Fibroblast of pulmonary artery (primary cell): ENCODE data around the gene AHRR.

ENCODE experiments used
- DNase-seq: peaks from one replicate; pipeline ENCODE4 v3.0.0-alpha.2; 2010; ENCODE audit warnings: low read depth
- H3K4me3 ChIP-seq: replicated peaks from 2 replicates; pipeline ENCODE4 v1.5.1; 2011; ENCODE audit warnings: low read depth, mild to moderate bottlenecking, control low read depth, low read length, moderate library complexity
- TF ChIP-seq, protein P1 (sequence below): IDR thresholded peaks from 2 replicates; pipeline ENCODE4 v1.5.1; 2011; ENCODE audit warnings: mild to moderate bottlenecking, control low read depth, low read length, inconsistent platforms; ENCODE audit errors: missing control alignments

Gene AHRR

DNA sequence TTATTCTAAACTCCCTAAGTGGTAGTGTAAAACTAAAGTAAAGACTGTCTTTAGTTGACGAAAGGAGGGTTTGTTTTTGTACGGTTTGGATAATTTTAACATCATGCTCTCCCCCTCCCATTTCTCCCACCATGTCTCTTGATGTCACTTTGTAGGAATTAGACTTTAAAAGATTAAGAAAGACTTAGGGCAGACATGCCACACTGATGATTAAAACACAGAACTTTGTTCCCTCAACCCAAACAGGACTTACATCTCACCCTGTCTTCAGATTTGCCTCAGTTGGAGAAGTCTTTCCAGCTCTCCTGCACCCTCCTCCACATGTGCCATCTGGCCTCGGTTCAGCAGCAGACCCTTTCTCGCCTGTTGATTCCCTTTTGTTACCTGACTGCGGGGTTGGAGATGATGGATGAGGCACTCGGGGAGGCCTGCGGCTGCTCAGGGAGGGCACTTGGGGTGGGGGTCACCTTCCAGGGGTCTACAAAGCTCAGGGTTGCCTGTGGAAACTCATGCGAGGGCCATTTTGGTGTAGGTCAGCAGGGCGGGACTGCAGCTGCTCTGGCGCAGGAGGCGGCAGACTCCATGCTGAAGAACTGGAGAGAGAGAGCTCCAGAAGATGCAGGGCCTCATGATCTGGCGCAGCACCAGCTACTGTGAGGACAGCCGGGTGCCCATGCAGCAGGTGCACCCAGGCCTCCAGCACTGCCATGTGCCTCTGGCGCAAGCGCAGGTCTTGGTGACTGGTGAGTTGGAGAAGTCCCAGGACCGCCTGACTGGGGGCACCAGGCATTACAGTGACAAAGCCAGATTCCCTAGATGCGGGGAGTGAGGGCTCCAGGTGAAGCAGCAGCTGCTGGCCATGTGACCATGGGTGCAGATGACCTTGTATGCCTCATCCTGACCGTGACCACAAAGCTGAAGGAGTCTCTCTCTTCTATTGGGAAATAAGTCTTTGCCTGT is 96.9 kb downstream of the AHRR start:
- TF ChIP-seq, protein P1, sequence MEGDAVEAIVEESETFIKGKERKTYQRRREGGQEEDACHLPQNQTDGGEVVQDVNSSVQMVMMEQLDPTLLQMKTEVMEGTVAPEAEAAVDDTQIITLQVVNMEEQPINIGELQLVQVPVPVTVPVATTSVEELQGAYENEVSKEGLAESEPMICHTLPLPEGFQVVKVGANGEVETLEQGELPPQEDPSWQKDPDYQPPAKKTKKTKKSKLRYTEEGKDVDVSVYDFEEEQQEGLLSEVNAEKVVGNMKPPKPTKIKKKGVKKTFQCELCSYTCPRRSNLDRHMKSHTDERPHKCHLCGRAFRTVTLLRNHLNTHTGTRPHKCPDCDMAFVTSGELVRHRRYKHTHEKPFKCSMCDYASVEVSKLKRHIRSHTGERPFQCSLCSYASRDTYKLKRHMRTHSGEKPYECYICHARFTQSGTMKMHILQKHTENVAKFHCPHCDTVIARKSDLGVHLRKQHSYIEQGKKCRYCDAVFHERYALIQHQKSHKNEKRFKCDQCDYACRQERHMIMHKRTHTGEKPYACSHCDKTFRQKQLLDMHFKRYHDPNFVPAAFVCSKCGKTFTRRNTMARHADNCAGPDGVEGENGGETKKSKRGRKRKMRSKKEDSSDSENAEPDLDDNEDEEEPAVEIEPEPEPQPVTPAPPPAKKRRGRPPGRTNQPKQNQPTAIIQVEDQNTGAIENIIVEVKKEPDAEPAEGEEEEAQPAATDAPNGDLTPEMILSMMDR: no peak
- DNase-seq: no peak
- no peak overlapping the region for H3K4me3 ChIP-seq

DNA sequence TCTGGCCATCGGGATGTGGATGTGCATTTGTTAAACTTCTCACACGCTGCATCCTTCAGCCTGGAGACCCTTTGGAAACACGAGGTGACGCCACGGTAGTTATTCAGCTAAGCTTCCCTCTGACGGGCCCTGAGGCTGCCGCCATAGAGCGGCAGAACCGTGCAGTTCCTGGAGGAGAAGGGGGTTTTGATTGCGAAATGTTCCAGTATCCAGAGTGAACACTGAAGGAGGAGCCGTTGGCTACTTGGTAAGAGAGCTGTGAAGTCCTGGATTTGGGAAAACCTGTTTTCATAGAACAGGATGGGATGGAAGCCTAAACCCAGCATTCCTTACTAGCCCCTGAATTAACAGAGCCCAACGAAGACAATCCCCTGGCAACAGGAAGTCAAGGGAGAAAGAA is 98.5 kb downstream of the AHRR start:
- no peak overlapping the region for H3K4me3 ChIP-seq
- TF ChIP-seq, protein P1: no peak
- DNase-seq: no peak

DNA sequence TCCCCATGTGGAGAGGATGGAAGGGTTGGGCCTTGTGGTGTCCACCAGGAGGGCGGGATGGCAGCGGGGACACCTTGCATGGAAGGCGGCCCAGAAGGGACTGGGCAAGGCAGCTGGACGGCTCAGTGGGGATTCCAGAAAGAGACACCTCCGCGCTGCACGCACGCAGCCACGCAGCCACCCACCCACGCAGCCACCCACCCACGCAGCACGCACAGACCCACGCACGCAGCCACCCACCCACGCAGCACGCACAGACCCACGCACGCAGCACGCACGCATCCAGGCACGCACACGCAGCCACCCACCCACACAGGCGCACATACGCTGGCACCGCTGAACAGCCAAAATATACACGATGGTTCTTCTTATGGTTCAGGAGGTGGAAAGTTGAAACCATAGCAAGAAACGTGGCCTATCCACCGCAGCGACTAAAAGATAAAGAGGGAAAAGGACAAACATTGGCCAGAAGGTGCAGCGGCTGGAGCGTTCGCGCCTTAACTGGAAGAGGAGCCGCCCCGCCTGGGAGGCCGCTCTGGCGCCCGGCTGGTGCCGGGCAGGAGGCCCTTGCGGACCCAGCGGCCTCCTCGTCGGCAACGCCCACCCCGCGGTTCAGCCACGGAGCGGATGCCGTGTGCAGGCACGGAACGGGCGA is 99.2 kb downstream of the AHRR start:
- no peak for DNase-seq
- TF ChIP-seq, protein P1: no peak
- H3K4me3 ChIP-seq: no peak overlapping the region

DNA sequence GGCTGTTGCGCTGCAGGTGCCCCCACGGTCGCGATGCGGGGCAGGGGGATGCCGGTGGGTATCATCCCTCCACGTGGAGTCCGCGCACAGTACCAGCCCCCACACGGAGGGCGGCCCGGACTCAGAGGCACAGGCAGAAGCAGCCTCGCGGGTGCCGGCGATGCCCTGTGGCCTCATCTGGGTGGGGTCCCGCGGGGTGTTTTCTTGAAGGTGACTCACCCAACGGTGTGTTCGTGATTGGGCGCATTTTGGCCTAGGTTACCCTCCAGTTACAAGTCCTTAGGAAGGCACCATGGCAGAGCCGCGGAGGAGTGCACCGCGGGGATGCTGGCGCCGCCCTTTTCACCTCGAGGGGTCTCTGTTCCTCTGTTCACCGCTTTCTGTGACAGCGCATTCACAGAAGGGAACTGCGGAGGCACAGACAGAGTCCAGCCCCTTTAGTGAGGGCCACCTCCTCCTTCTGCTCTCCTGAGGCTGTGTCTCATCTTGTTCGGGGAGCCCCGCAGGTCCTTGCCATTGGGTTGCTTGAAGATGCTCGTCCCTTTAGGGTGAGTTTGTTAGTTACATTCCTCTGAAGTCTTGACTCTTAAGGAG is 99.9 kb downstream of the AHRR start:
- H3K4me3 ChIP-seq: no peak overlapping the region
- DNase-seq: no peak
- TF ChIP-seq, protein P1: no peak

DNA sequence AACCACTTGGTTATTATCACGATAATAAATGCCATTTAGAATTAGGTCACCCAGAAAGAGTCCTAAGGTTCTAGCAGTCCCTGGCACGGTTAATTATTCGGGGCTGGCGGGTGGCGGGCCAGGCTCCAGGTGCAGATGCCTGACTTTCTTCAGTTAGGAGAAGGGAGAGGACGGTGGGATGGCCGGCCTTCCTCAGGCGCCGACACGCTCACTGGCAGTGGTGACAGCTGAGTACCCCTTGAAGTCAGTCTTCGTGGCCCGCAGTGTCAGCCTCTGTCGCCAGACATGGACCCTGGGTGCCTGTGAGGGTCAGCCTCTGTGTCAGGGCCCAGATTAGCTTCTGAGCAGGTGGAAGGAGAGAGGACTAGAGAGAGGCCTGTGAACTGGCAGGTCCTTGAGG is 100.4 kb downstream of the AHRR start:
- no peak overlapping the region for H3K4me3 ChIP-seq

More for the DNA sequence above, 100.4 kb downstream of the AHRR start:
- DNase-seq: no peak
- TF ChIP-seq, protein P1: no peak
